T47D (cell line): ENCODE results near the gene TYSND1.

Experiments
- DNase-seq, 2 experiments: peaks; one replicate each; pipeline versions ENCODE4 v3.0.0 to v3.0.0-alpha.2; 2011 to 2012; ENCODE audit warnings: low read depth in 1 of 2, low spot score in 1 of 2
- JUND ChIP-seq: IDR thresholded peaks from 2 replicates; pipeline ENCODE4 v1.6.1; 2012; ENCODE audit warnings: low read depth
- in situ Hi-C: cut with HindIII; loops from 2 replicates; pipeline ENCODE4 v1.10.0; 2016; ENCODE audit warnings: low sequenced_read_pairs, low pct_unique_long_range_greater_than_20kb

TYSND1 gene

DNA sequence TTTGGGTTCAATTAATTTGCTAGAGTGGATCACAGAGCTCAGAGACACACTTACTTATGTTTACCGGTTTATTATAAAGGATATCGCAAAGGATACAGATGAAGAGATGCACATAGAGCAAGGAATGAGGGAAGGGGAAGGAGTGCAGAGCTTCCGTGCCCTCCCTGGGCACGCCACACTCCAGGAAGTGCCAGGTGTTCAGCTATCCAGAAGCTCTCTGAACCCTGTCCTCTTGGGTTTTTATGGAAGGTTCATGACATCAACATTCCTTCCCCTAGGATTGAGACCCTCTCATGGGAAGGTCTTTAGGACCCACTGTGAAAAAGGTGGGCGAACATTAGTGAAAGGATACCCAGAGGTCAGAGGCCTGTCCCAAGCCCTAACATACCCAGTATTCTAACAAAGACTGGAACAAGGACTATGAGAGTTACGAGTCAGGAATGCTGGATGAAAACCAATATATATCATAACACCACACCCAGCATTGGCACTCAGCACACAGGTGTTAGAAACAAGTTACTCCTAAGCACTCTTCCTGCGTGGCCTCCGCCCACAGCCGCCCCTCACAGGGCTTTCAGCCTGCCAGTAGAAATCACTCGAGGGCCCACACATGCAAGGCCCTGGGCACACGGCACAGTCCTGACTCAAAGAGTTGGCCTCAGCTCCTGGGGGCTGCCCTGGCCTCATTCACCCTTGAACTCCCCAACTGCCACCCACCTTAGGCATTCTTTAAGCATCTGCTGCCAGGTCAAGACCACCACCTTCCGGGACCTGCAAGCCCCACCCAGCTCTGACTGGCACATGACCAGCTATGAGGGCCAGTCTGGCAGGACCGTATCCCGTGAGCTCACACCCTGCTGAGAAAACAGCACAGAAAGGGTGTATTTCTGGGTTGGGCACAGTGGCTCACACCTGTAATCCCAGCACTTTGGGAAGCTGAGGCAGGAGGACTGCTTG lies 8.3 kb downstream of the TYSND1 start:
- in situ Hi-C loops = no loop called here
- no peak for TF ChIP-seq JUND
- DNase-seq = no peak

DNA sequence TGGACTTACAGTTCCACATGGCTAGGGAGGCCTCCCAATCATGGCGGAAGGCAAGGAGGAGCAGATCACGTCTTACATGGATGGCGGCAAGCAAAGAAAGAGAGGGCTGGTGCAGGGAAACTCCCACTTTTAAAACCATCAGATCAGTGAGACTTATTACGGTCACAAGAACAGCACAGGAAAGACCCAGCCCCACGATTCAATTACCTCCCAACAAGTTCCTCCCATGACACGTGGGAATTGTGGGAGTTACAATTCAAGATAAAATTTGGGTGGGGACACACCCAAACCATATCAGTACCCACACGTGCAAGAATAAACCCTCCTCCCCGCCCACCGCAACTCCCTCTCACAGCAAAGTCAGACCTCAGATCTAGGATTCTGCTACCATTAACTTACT lies 9.4 kb downstream of the TYSND1 start:
- no peak for DNase-seq
- in situ Hi-C loops = no loop called here
- TF ChIP-seq JUND = no peak

DNA sequence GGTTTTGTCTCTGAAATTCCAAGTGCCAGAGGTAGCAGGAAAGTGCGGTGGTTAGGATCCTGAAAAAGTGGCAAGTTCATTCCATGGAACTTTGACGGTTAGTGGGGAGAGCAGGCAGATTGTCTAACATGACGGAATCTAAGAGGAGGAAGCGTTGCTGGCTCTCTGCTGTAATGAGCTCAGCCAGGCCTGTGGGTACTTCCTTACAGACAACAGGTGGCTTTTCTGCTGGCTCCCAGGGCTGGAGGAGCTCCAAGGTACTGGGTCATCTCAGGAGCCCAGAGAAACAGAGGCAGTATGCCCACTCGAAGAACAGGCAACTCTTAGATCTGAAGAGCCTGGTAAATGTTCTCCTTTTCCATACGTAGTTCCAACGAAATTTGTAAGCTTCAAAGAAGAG lies 10.8 kb downstream of the TYSND1 start:
- in situ Hi-C loops = no loop called here
- no peak for TF ChIP-seq JUND
- no peak for DNase-seq

DNA sequence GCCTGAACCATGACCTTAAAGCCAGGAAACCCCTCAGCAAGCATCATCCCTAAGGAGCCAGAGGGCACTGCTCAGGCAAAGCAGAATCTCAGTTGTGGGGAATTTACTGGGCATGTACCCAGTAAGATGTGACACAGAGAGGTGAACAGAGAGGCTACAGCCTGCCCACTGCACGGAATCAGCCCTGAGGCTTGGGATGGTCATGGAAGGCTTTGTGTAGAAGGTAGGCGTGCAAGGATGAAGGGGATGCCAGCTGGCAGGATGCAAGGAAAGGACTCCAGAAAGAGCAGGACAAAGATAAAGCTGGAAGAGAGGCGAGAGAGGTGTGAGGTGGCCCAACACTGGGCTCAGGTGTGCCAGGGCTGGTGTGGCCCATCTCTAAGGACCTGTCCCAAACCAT lies 11.5 kb downstream of the TYSND1 start:
- no peak for TF ChIP-seq JUND
- DNase-seq = no peak
- in situ Hi-C loops = no loop called here

DNA sequence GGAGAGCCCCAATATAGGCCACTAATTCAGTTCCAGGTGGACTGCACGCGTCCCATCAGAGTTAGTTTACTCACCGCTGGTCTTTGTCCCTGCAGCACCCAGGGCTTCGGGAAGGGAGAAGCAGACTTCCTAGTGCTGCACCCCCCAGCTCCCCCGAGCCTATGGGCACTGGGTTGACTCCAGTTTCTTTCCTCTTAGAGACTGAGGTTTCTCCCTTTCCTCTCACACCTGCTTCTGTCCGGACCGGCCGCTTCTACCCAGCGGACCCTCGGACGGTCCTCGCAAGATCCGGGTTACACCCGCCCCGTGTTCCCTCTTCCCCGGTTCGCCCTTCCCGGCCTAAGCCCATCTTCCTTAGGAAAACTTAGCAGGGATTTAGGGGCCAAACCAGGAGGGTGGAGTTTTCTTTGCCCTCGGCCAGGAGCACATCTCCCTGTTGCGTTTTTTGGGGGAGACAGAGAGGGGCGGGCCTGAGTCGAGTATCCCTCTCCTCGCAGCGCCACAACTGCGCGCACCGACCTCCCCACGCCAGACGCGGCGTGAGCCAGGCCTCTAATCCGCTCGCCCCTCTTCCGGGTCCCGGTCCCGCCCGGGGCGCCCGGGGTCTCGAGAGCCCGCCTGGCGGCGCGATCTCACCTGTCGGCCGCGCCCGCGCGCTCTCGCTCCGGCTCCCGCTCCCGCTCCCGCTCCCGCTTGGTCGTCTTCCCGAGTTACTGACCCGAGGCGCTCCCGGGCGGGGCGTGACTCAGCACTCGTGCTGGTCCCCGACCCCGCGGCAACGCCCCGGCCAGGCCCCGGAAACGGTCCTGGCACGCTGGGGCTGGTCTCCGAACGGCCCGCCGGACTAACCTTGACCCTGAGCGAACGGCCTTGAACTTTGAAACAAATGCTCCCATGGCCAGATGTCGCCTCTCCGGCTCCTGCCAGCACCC lies 14.1 kb downstream of the TYSND1 start, which contains the start of gene AIFM2:
TSS of gene AIFM2 (minus strand) at position 728 of the 932 bp plus-strand sequence. CDS start 8,741 bp downstream, outside the sequence.
- no peak for DNase-seq
- in situ Hi-C loops = no loop called here
- TF ChIP-seq JUND = no peak

DNA sequence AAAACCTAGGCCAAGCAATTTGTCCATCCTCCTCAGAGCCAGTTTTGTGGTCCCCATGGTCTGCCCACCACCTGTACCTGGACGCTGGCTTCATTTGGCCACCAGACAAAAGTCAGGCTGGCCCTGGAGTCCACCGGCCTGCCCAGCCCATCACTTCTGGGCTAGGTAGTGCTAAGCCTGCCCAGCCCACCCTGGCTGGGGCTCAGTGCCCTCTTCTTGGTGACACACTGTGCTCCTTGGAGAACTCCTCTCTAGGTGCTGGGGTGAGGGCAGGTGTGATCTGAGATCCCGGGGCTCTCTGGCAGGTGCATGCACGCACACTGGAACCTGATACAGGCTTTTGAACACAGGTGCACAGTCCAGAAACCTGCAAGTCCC lies 15.0 kb downstream of the TYSND1 start:
- DNase-seq = no peak
- in situ Hi-C loops = no loop called here
- no peak for TF ChIP-seq JUND

DNA sequence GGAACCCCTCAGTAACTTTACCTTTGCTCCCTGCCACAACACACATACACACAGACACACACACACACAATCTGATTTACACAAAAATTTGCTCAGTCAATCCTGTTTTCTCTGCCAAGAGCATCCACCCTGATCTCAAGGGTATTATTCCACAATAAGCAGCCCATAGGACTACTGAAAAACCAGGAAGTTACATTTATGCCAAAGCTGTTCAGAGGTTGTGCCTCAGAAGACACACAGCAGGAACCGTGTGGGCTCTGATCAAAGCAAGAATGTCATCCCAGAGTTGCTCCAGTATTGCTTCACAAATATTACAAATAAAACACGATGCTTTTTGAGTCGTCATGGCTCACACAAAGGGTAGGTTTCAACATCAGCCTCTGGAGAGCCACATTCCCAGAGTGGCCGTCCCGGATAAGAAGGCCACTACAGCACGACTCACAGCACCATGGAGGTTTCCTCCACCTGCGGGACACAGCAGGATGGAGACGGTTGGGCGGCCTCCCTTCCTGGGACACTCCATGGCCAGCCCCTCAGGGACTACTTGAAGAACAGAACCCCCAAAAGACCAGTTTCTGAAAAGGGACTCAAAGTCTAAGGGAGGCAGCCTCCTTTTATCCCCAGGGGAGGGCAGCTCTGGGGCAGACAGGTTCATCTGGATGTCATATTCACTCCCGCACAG lies 15.5 kb downstream of the TYSND1 start:
- no peak for DNase-seq
- in situ Hi-C loops = no loop called here

DNA sequence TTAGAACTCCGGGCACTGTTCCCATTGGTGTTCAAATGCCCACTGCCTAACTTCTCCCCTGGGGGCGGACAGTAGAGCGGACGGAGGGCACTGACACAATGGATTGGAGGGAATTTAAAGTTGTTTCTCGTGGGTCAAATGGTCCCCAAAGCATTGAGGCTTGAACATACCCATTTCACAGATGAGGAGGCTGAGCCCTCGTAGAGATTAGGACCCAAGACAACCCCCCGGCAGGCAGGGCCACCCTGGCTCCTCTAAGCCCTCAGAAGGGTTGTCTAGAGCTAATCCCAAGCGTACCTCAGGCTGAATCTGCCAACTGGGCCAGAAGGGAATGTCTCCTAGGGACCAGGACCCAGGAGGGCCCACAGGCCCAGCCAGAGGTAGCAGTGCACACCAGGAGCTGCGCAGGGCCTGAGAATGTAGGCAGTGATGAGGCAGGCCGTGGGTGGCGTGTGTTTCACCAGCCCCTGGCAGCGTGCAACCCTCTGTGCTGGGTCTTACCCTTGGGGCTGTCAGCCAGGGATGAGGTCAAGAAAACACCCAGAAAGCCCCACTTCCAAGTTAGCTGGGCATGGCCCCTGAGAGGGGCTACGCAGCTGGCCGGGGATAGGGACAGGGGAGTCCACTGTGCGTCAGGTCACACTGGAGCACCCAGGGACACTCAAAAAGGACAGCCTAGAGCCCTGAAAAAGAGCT lies 19.7 kb downstream of the TYSND1 start:
- DNase-seq = no peak
- in situ Hi-C loops = no loop called here

More for the DNA sequence above, 15.5 kb downstream of the TYSND1 start:
- no peak for TF ChIP-seq JUND

DNA sequence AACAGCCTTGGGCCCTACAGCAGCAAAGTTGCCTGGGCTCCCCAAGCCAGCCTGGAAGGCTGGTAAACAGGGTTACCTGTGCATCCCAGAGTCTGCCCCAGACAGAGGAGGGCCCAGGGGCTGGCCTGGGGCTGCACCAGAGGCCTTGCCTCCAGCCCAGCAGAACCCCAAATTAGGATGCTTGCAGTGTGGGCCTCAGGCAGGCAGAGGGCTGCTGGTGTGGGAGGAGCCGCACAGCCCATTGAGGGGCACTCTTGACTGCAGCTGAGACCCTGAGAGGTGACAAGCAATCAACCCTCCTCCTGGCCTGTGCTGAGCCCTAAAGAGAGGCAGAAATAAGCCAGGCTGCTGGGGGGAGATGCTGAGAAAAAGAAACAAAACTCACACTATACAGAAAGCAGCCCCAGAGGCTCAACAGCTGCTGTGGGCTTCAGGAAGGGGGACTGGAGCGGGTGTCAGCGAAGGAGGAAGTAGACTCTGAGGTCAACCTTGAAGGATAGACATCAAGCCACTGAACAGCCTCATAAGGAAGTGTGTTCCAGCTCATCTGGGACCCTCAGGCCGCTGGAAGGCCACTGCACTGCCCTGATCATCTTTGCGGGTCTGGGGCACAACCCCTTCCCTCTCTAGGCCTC lies 20.5 kb downstream of the TYSND1 start:
- DNase-seq = no peak
- no peak for TF ChIP-seq JUND
- in situ Hi-C loops = no loop called here

More for the DNA sequence above, 19.7 kb downstream of the TYSND1 start:
- no peak for TF ChIP-seq JUND

DNA sequence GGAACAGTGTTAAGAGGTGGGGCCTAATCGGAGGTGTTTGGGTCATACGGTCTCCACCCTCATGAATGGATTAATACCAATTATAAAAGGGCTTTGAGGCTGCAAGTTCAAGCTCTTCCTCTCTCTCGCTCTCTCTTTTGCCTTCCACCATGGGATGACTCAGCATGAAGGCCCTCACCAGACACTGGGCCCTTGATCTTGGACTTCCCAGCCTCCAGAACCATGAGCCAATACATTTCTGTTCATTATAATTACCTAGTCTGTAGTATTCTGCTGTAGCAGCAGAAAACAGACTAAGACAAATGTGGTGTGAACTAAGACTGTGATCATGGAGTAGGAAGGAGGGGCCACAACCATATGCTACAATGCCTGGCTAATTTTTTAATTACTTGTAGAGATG lies 21.6 kb downstream of the TYSND1 start:
- in situ Hi-C loops = no loop called here
- no peak for TF ChIP-seq JUND
- DNase-seq = no peak

DNA sequence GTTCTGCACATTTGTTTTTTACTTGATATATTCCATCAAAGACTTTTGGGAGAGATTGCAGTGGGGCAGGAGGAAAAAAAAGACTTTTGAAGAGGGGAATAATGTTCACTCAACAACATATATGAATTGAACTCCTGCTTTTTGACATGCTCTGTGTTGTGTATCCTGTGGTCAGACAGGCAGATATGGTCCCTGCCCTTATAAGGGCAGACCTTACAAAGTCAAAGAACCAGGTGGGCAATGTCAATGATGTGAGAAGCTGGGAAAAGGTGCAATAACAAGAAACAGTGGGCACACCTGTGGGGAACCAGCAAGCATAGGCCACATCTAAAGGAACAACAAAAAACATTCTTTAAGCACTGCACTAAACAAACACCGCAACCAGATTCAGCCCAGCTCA lies 22.1 kb downstream of the TYSND1 start:
- in situ Hi-C loops = no loop called here
- TF ChIP-seq JUND = no peak
- DNase-seq = no peak
